ENCODE results near the gene TIAM2.

Gene TIAM2

DNA sequence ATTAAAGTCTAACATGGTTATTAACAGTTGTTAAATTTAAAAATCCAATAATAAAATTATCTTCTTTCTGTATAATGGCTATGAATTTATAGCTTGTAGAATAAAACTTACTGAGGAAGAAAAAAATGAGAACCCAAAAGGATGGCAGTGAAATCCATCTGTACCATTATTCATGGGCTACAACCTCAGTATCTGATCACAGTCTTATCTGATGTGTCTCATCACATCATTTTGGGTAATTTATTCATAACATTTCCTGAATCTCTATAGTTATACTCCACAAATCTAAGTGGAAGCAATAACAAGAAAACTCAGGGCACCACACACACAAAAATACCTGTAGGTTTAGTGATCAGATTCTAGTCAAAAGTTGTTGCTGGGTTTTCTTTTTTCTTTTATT, 276.0 kb downstream of the TIAM2 start:
- Histone ChIP-seq H3K9ac (ENCODE audit: low read length) (no peak overlapping the region), H4K91ac (ENCODE audit: low read depth, low read length) (no peak overlapping the region), H3K27me3 (ENCODE audit: insufficient read depth, low read length) (no peaks in the 10 kb centered on the region), H3K23ac (ENCODE audit: low read length) (no peak overlapping the region), H2BK12ac (ENCODE audit: low read length) (no peak overlapping the region), H4K12ac (ENCODE audit: low read depth, low read length) (no peak overlapping the region), H3K18ac (ENCODE audit: low read length) (no peak overlapping the region), H3K4me3 (ENCODE audit: low read depth, low read length) (no peak overlapping the region), H3K4me2 (ENCODE audit: low read length) (no peak overlapping the region), H3K4me1 (ENCODE audit: control insufficient read depth in 1 of 2, insufficient read depth in 2 of 2, low read length in 2 of 2) (peaks cover 3% of the 10 kb centered on the region in 2 experiments), H3K79me2 (ENCODE audit: control insufficient read depth, insufficient read depth, low read length, poor library complexity) (peaks cover 2% of the 10 kb centered on the region), H2AK5ac (ENCODE audit: low read length) (no peak overlapping the region), H2BK5ac (ENCODE audit: low read depth, low read length, poor library complexity) (no peak overlapping the region), H3K27ac (ENCODE audit: low read depth, low read length) (no peak overlapping the region), H3K4ac (ENCODE audit: low read depth, low read length) (no peak overlapping the region), H3K79me1 (ENCODE audit: low read length) (peaks cover 3% of the 10 kb centered on the region), H3K36me3 (ENCODE audit: control insufficient read depth in 1 of 2, insufficient read depth in 2 of 2, low read length in 2 of 2) (peaks cover 0 to 2% of the 10 kb centered on the region in 2 experiments), H3K14ac (ENCODE audit: low read length) (no peak overlapping the region), H2BK120ac (ENCODE audit: insufficient read depth, low read length, poor library complexity) (no peak overlapping the region), H3K9me3 (ENCODE audit: insufficient read depth, low read depth, low read length) (peaks cover 2% of the 10 kb centered on the region), H4K8ac (ENCODE audit: low read depth, low read length) (no peak overlapping the region), H2AFZ (ENCODE audit: insufficient read depth, low read length, poor library complexity) (no peak overlapping the region)
- DNase-seq: no peak

GRCh38 chr6:155272353-155273232, 277.5 kb downstream of the TIAM2 start:
- Histone ChIP-seq H3K23ac (ENCODE audit: low read length) (no peak overlapping the region), H2AFZ (ENCODE audit: insufficient read depth, low read length, poor library complexity) (no peak overlapping the region), H3K79me2 (ENCODE audit: control insufficient read depth, insufficient read depth, low read length, poor library complexity) (peaks cover 2% of the 10 kb centered on the region), H3K9ac (ENCODE audit: low read length) (no peak overlapping the region), H4K8ac (ENCODE audit: low read depth, low read length) (no peak overlapping the region), H3K4ac (ENCODE audit: low read depth, low read length) (no peak overlapping the region), H3K27ac (ENCODE audit: low read depth, low read length) (no peak overlapping the region), H4K91ac (ENCODE audit: low read depth, low read length) (no peak overlapping the region), H3K36me3 (ENCODE audit: control insufficient read depth in 1 of 2, insufficient read depth in 2 of 2, low read length in 2 of 2) (peaks cover 0 to 2% of the 10 kb centered on the region in 2 experiments), H3K79me1 (ENCODE audit: low read length) (peaks cover 3% of the 10 kb centered on the region), H3K14ac (ENCODE audit: low read length) (no peak overlapping the region), H3K18ac (ENCODE audit: low read length) (no peak overlapping the region), H2BK120ac (ENCODE audit: insufficient read depth, low read length, poor library complexity) (no peak overlapping the region), H4K12ac (ENCODE audit: low read depth, low read length) (no peak overlapping the region), H3K4me3 (ENCODE audit: low read depth, low read length) (no peak overlapping the region), H3K4me1 (ENCODE audit: control insufficient read depth in 1 of 2, insufficient read depth in 2 of 2, low read length in 2 of 2) (peaks cover 3% of the 10 kb centered on the region in 2 experiments), H2AK5ac (ENCODE audit: low read length) (no peak overlapping the region), H2BK5ac (ENCODE audit: low read depth, low read length, poor library complexity) (no peak overlapping the region), H3K27me3 (ENCODE audit: insufficient read depth, low read length) (no peaks in the 10 kb centered on the region), H3K4me2 (ENCODE audit: low read length) (no peak overlapping the region), H2BK12ac (ENCODE audit: low read length) (peak overlapping the region; percentile 6), H3K9me3 (ENCODE audit: insufficient read depth, low read depth, low read length) (peaks cover 2% of the 10 kb centered on the region)
- no CpG with 5 or more reads among the region's 8 CpGs for WGBS (ENCODE audit: extremely low coverage, insufficient coverage, insufficient read length)
- DNase-seq: no peak

- H3K4me2 ChIP-seq (ENCODE audit: low read length): no peak overlapping the region
- no peak overlapping the region for H2BK12ac ChIP-seq (ENCODE audit: low read length)
- H4K91ac ChIP-seq (ENCODE audit: low read depth, low read length): no peak overlapping the region
- H3K14ac ChIP-seq (ENCODE audit: low read length): no peak overlapping the region
- H3K27ac ChIP-seq (ENCODE audit: low read depth, low read length): no peak overlapping the region
- H3K4me3 ChIP-seq (ENCODE audit: low read depth, low read length): no peak overlapping the region
- no peak overlapping the region for H4K8ac ChIP-seq (ENCODE audit: low read depth, low read length)
- H3K9me3 ChIP-seq (ENCODE audit: insufficient read depth, low read depth, low read length): peaks cover 2% of the 10 kb centered on the region
- H2BK5ac ChIP-seq (ENCODE audit: low read depth, low read length, poor library complexity): no peak overlapping the region
- H3K23ac ChIP-seq (ENCODE audit: low read length): no peak overlapping the region
- no peak for DNase-seq
- no peaks in the 10 kb centered on the region for H3K27me3 ChIP-seq (ENCODE audit: insufficient read depth, low read length)
- no CpG with 5 or more reads among the region's 3 CpGs for WGBS (ENCODE audit: extremely low coverage, insufficient coverage, insufficient read length)
- no peak overlapping the region for H2AK5ac ChIP-seq (ENCODE audit: low read length)
- H2BK120ac ChIP-seq (ENCODE audit: insufficient read depth, low read length, poor library complexity): no peak overlapping the region
- H3K36me3 ChIP-seq (ENCODE audit: control insufficient read depth in 1 of 2, insufficient read depth in 2 of 2, low read length in 2 of 2): peaks cover 2% of the 10 kb centered on the region in 2 experiments
- H3K79me1 ChIP-seq (ENCODE audit: low read length): peaks cover 3% of the 10 kb centered on the region
- H3K4ac ChIP-seq (ENCODE audit: low read depth, low read length): no peak overlapping the region
- peaks cover 2% of the 10 kb centered on the region for H3K79me2 ChIP-seq (ENCODE audit: control insufficient read depth, insufficient read depth, low read length, poor library complexity)
- H4K12ac ChIP-seq (ENCODE audit: low read depth, low read length): no peak overlapping the region
- peaks cover 3% of the 10 kb centered on the region in 2 experiments for H3K4me1 ChIP-seq (ENCODE audit: control insufficient read depth in 1 of 2, insufficient read depth in 2 of 2, low read length in 2 of 2)
- no peak overlapping the region for H3K9ac ChIP-seq (ENCODE audit: low read length)
- no peak overlapping the region for H2AFZ ChIP-seq (ENCODE audit: insufficient read depth, low read length, poor library complexity)
- no peak overlapping the region for H3K18ac ChIP-seq (ENCODE audit: low read length)
Measured at GRCh38 chr6:155273431-155273830, 278.3 kb downstream of the TIAM2 start.

DNA sequence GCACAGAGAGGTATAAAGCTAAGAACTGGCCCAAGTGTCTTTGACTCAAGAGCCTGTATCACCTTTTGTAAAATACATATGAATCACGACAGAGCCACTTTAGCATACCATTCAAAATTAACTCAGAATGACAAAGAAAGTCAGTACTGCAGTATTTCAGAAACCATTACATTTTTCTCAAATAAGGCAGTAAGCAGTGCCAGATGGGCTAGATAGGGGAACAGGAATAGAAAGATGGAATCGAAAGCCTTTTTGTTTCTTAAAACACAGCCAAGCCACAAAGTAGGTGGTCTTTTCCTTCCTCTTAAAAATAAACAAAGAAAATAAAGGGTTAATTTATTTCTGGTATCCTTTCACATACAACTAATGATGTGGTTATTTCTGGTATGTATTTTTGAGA, 279.0 kb downstream of the TIAM2 start:
- no peak overlapping the region for H2AK5ac ChIP-seq (ENCODE audit: low read length)
- peaks cover 2% of the 10 kb centered on the region for H3K9me3 ChIP-seq (ENCODE audit: insufficient read depth, low read depth, low read length)
- H4K8ac ChIP-seq (ENCODE audit: low read depth, low read length): no peak overlapping the region
- H3K4ac ChIP-seq (ENCODE audit: low read depth, low read length): no peak overlapping the region
- H3K23ac ChIP-seq (ENCODE audit: low read length): no peak overlapping the region
- H3K79me2 ChIP-seq (ENCODE audit: control insufficient read depth, insufficient read depth, low read length, poor library complexity): peaks cover 2% of the 10 kb centered on the region
- no peak for DNase-seq
- H4K91ac ChIP-seq (ENCODE audit: low read depth, low read length): no peak overlapping the region
- H3K27me3 ChIP-seq (ENCODE audit: insufficient read depth, low read length): no peaks in the 10 kb centered on the region
- H3K18ac ChIP-seq (ENCODE audit: low read length): no peak overlapping the region
- no CpG with 5 or more reads among the region's 2 CpGs for WGBS (ENCODE audit: extremely low coverage, insufficient coverage, insufficient read length)
- H2BK12ac ChIP-seq (ENCODE audit: low read length): no peak overlapping the region
- peaks cover 3% of the 10 kb centered on the region in 2 experiments for H3K4me1 ChIP-seq (ENCODE audit: control insufficient read depth in 1 of 2, insufficient read depth in 2 of 2, low read length in 2 of 2)
- H2BK120ac ChIP-seq (ENCODE audit: insufficient read depth, low read length, poor library complexity): no peak overlapping the region
- H3K4me2 ChIP-seq (ENCODE audit: low read length): no peak overlapping the region
- no peak overlapping the region for H3K9ac ChIP-seq (ENCODE audit: low read length)
- no peak overlapping the region for H3K27ac ChIP-seq (ENCODE audit: low read depth, low read length)
- peaks cover 3% of the 10 kb centered on the region for H3K79me1 ChIP-seq (ENCODE audit: low read length)
- H4K12ac ChIP-seq (ENCODE audit: low read depth, low read length): no peak overlapping the region
- H3K36me3 ChIP-seq (ENCODE audit: control insufficient read depth in 1 of 2, insufficient read depth in 2 of 2, low read length in 2 of 2): peaks cover 2 to 4% of the 10 kb centered on the region in 2 experiments
- no peak overlapping the region for H2AFZ ChIP-seq (ENCODE audit: insufficient read depth, low read length, poor library complexity)
- no peak overlapping the region for H2BK5ac ChIP-seq (ENCODE audit: low read depth, low read length, poor library complexity)
- no peak overlapping the region for H3K4me3 ChIP-seq (ENCODE audit: low read depth, low read length)
- no peak overlapping the region for H3K14ac ChIP-seq (ENCODE audit: low read length)

Data from trophoblast cell (in vitro differentiated cells and primary cell).